Amniotic epithelial cell (primary cell): ENCODE data around the gene NRG3.

Experiments
- DNase-seq: peaks from one replicate; pipeline ENCODE4 v3.0.0-alpha.2; 2010; ENCODE audit warnings: low read depth

The NRG3 gene

DNA sequence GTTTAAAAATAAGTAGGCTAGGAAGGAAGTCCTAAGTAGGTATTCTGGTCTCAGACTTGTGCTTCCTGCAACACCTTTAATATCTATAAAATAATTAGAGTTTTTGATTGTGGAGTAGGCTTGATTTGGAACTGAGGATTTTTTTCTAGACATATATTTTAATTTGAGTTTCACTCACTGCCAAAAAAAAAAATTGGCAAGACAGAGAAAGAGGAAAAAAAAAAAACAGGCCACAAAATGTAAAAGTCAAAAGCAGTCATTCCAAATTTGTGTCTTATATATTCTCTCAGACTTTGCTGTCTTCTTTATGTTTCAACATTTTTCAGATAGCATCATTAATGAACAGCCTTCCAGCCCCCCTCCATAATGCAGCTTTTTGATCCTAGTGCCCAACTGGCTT lies 346.1 kb downstream of the NRG3 start:
- no peak for DNase-seq

DNA sequence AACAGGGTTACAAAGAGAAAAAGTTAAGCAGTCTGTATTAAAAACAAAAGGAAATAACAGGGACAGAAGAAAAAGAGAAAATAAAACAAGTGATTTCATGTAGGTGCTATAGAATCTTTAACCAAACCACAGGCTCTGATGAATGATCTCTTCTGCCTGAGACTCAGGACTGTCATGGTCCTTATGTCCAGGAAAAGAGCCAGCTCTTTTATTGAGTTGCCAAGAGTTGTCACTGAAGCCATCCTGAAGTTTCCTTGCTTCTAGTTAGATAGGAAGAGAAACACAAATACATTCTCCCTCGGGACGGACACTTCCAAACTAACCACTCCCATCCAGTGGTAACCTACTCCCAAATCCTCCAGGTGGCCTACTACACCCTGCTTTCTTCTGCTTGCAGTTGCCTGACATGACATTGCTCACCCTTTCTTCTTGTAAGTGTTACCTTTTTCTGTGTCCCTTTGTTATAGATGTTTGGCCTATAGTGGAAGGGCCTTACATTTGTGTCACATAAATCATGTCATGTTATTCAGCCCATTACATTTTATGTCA lies 346.7 kb downstream of the NRG3 start:
- no peak for DNase-seq

DNA sequence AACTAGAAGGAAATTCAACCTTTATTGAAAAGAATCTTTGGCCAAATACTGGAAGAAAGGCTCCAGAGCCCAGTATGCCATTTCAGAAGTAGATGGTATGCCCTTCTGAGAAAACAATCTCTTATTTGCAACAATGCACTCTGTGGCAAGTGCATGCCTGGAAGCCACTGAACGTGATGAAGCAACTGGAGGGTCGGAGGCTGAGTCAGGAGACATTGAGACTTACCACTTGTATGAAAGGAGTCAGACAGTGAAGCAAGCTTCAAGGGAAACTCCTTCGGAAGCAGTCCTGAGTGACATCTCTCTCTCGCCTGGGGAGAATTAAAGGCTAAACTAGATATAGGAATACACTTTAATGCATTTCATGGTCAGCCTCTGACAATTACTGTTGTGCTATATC lies 353.7 kb downstream of the NRG3 start:
- peak; percentile 94 for DNase-seq

DNA sequence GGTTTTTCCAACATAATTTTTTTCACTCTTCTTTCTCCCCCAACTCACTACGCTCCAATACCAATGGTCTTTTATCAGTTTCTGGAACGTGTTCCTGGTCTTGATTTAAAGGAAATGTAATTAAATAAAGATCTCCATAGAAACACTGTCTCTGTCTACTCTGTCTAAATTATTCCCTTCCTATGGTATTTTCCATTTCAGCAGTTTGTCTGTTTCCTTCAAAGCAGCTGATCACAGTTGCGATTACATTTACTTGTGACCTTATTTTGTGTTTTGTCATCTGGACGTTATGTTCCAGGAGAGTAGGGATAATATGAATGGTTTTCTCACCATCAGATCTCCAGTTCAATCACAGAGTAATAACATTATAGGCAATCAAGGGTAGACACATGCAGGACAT lies 359.2 kb downstream of the NRG3 start:
- no peak for DNase-seq

DNA sequence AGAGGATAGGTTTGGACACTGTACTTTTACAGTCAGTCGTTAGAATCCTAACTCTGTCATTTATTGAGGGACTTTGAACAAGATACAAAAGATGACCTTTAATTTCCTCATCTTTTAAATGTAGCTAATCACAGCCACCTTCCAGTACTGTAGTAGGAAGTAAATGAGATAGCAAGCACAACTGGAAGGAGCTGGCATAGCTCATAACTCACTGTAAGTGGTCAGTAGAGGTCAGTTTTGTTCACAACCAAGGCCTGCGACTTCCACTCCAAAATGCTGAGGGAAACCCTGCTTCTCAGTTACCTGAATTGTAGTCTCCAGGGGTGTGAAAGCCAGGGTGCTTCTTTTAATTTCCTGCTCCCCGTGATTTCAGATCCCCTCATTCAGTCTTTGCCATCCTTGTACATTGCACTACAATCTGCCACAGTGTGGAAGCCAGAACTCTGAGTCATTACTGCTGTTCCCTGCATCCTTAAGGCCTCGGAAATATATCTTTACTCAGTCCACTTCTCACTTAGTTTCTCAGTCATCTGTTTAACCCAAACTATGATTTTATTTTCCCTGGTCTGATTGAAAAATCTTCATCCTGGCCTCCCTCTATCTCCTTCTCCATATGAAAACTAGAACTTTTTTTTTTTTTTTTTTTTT lies 361.2 kb downstream of the NRG3 start:
- DNase-seq: peak; percentile 40

DNA sequence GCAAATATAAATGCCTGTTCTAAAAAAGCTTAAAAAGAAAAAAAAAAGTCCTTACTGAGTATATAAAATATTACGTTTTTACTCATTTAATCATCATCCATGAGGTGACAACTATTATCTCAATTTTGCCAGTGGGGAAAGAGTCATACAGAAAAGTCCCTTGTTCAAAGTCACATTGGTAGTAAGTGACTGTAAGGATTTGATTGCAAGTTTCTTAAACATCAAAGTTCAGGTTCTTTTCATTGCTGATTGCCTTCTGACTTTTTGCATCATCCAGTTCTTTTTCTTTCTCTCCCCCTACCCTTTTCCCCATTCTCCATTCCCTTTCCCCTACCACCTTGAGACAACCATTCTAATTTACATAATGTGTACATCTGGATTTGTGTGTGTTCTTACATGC lies 363.3 kb downstream of the NRG3 start:
- DNase-seq: no peak

DNA sequence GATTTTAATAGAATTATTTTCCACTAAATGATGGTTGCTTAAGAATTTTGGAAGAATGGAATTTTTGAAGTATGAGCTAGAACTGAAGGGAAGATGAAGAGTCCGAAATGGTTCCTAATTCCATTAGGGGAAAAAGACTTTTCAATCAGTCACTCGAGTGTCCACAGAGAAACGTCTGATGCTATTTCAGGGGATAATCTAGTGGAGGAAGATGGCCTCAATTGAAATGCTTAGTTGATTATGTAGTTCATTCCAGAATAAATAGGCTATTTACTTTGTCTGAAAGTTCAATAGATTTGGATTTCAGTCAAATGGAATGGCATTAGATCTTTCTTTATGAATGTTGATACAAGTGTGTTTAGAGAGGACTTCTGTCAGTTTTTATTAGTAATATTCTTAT lies 365.4 kb downstream of the NRG3 start:
- DNase-seq: no peak

DNA sequence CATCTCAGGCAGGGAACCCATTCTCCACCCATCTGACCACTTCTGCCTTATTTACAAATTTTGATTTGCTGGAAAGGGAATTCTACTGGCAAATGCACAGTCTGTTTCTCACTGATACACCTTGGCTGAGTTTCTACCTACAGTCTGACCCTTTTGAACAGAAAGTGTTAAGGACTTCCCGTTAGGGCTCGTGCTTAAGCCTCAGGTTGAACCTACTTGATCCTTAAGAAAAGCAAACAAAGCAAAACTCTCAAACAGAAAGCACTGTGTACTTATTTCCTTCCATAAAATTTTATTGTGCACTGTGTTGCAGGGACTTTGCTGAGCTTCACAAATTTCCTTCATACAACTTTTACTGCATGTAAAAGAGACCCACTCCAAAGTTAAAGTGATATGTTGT lies 367.8 kb downstream of the NRG3 start:
- DNase-seq: no peak

DNA sequence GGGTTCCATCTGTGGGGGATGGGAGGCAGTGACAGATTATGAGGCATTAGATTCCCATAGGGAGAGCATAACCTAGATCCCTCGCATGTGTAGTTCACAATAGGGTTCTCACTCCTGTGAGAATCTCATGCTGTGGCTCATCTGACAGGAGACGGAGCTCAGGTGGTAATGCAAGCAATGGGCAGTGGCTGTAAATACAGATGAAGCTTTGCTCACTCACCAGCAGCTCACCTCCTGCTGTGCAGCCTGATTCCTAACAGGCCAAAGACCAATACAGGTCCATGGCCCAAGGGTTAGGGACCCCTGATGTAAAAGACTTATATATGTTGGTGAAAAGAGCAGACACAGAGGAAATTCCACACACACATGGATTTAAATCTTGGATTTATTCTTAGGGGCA lies 370.2 kb downstream of the NRG3 start:
- DNase-seq: no peak

DNA sequence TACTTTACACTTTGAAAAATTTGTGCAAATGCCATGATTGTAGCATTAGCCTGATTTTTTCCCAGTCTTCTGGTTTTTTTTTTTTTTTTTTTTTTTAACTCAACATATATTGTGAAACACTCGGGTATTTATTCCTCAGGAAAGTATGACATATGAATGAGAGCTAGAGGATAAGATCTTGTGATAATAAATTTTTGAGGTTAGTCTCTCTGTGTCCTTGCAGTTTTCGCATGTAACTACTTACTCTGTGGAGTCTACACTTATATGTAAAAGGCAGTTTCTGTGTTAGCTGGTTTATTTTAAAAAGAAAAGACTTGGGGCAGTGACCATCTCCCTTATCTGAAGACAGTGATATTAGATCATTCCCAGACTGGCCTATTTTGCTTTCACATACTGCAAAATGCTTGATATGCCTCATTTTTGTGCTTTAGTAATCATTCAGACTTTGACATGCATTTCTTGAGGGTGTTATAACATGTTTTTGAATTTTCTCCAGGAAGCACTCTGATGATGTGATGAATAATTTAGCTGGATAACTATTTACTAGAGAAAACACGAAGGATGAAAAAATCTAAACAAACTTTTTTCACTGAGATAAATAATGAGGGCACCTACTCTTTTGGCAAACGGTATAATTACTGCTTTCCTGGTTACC lies 371.0 kb downstream of the NRG3 start:
- peak; percentile 91 for DNase-seq

DNA sequence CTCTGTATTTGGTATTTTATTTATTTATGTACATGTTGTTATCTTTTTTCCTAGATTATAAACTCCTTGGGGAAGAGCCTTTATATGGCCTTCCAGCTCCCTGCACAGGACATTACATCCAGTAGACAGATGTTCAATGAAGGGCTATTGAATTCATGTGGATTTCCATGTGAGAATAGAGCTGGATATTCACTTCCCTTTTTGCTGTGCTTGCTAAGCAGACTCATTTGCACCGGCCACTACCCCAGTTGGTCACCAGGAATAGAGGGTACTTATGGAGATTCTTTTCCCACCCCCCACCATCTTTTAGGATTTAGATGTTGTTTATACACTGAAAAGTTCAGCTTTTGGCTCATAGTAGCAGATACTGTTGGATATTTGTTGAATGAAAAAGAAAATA lies 374.1 kb downstream of the NRG3 start:
- no peak for DNase-seq

DNA sequence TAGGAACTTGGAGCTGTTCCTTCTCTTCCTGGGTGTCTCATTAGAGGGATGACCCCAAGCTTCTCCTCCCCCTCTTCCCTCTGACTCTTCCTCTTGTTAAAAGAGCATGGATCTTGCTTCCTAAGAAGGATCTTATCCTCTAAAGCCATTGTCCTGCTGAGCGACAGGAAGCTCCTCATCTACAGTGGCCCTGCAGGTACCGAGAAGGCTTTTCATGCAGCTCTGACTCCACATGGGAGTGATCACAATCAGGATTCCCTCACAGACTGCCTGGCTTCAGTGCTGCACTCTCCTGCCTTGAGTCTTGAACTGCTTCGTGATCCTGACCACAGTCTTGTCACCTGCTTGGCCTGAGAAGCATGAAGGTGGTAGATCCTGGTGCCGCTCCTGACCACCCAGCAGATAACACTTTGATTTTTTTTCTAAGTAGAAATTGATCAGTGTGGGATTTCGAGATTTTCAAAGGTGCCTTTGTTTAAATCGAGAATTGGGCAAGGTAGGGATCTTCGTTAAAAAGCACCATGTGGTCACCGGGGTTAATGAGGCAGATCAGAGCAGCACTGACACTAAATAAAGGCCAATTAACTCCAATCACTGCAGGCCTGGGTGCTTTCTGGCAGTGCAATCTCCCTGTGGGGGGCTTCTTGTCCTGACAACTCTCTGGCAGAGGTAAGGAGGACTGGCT lies 376.4 kb downstream of the NRG3 start:
- no peak for DNase-seq

DNA sequence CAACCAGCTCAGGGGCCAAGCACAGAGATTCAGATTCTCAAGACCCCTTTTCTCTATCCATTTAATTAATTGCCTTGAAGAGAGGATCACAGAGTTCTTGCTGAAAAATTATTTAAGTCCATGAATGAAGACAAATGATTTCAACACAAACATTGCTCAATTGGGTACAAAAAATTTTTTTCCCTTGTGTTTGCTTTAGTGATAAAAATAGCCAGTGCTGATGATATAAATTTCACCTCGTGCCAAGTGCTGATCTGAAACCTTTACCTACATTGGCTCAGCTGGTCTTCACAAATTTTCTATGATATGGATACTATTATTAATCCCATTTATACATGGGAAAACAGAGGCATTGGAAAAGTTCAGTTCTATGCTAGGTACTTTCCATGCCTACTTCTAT lies 377.1 kb downstream of the NRG3 start:
- peak; percentile 78 for DNase-seq

DNA sequence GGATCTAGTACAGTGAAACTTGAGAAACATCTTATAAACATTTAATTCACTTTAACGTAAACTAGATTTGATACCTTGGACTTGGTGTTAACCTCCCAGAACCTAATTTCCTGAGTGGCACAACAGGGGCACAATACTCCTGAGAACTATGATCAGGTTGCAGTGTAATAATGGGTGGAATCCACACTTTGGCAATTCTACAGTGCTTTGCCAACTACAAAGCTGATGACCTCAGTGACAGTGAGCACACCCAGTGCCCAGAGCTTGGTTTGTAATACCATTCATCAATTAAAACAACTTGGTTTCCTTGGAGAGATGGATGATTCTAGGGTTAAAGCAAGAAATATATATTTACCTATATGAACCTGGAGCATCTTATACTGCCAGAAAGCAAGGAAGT lies 379.2 kb downstream of the NRG3 start:
- no peak for DNase-seq

DNA sequence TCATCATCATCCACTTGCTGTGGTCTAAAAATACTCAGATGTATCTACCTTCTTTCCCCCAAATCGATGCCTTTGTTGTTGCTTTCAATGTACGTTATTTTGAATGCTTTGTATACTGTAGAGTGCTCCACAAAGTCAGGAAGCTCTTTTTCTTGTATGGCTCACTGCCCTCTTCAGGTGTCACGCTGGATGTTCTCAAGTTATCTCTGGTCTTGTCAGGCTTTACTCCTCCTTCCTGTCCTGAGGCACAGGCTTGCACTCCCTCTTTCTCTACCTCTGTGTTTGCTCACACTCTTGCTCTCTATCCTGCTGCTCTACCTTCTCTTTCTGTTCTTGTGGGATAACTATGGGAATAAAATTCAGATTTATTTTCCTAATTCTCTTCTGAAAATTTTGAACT lies 381.3 kb downstream of the NRG3 start:
- DNase-seq: no peak

DNA sequence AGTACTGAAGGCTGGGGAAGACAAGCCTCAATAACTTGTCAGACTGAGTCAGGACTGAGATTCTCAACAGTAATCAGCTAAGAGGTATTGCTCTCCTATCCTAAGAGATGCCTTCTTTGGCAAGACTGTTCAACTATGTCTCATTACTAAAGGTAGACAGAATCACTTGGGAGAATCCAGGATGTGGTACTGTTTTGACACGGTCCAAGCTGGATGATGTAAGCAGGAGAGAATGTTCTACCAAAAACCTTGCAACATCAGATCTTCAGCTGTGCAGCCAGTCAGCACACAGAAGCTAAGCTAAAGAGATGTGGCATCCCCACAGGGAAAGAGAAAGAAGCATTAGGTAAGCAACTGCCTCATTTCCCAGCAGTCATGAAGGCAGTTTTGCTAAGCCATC lies 391.4 kb downstream of the NRG3 start:
- peak; percentile 99 for DNase-seq

DNA sequence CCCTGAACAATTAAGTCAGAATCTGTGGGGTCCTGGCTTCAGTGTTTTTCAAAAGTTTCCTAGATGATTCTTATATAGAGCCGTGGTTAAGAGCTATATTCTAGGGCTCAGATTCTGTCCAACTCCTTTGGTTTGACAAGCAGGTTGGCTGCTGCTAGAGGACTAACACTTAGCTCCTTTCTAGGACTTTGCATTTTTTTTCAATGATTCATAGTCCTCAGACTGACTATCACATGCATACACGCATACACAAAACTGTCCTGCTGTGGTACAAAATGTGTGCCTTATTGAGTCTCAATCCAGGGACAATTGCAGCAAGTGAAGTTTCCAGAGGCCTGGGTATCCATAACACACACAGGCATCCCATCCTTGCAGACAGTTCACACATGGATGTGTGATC lies 392.0 kb downstream of the NRG3 start:
- DNase-seq: peak; percentile 66

DNA sequence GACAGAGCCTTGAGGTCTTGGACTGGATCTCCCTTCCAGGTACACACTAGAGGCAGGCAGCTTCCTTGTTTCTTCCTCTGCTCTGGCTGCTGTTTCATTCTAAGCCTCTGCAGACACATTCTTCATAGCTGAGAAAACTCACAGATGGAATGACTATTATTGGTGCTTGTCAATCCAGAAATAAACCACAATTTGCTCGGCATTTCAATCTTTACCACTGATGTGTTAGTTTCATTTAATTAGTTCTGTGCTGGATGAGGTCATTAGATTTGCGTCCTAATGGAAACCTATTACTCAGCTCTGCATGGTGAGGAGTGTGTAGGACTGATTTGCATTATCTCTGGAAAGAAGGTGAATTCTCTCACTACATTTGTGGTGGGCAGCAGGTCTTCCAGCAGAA lies 392.5 kb downstream of the NRG3 start:
- DNase-seq: peak; percentile 21

DNA sequence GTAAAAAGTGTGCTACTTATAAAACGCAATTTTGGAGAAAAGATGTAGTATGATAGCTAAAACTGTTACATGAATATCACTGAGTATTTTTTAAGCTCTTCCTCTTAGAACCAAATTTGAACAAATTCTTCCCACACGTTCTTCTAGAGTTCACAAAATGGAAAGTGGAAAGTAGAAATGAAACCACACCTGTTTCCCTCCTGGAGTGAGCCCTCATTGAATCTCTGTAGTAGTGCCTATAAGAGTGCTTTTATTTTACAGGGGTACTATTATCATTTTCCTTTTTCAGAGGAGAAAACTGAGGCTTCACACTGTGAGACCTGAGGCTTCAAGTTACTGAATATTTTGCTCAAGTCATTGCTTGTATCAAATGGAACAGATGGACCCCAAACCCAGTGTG lies 393.0 kb downstream of the NRG3 start:
- DNase-seq: no peak

DNA sequence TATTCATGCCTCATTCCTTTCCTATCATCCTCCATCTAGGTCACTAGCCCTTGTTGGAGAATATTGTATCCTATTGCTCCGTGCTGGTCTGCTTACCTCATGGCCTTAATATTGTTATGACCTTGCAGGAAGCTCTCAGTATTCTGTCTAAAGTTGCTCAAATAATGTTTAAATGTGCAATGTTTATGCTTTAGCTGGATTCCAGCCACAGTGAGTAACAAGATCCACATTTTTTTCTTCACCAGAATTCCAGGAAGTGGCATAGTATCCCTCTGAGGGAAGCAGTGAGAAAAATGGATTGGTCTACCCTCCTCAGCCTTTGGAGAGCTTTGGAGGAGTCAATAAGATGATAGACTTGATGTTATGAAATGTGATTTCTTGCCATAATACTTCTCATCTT lies 402.6 kb downstream of the NRG3 start:
- DNase-seq: peak; percentile 65

DNA sequence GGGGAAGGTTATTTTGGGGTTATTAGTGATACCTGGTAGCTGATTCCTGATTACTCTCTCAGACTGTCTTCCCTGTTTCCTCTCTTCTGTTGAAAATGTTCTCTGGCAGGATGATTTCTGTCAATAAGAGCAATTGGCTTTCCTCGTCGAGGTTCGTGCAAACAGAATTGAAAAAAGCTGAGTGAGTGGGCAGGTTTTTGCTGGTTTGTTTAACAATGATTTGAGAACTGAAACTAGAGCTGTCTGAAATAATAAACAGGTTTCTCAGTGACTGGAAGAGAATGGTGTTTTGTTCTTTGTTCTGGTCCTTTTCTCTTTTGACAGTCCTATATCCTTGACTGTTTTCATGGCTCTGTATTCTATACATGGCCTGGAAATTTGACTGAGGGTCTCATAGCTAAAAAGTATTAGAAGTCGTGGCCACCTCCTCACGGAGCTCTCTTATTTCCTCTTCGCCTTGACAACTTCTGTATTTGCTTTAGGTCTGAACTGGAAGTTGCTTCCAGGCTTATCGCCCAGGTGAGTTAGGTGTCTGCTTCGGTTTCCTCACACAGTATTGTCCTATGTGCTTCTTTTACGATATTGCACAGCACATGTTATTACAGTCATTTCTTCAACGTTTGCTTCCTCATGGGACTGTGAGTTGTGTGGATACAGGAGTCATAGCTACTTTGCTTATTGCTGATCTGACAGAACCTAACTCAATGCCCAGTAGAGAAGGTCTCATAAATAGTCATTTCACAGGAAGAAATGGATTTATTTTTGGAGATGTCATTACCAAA lies 403.6 kb downstream of the NRG3 start:
- DNase-seq: no peak

DNA sequence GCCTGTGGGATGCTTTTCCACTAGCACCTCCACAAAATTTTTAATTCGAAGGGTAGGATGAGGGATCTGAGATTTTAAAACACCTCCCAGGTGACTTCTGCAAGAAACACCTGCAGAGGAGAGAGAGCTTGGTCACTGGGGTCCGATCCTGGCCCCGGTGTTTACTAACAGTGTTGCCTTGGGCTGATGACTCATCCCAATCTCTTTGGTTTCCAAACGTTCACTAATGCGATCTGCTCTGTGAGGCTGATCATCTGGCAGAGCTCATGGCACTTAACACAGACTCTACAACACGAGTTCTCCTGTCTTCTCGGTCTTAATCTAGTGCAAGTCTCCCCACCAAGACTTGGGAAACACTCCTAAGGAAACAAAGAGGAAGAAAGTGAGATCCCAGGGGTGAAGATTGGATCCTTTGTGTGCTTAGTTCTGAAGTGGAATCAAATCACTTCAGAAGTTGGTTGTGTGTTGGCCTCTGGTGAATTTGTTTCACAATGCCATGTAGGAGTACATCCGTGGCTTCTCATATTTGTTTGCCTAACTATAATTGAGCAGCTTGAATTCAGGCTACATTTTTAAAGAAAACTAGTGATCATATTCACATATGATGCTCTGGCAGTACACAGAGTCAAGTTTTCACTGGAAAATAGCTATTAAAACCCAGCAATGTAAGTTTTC lies 407.9 kb downstream of the NRG3 start:
- DNase-seq: peak; percentile 55
